Stimulated activated CD8-positive, alpha-beta memory T cell treated with anti-CD3 and anti-CD28 coated beads, Interleukin-7, amount 100 ng/mL, for 48 hours (primary cell): ENCODE measurements around the gene ADGRL3.
"Not testable (repeated sequence)": the region's sequence is repeated elsewhere in the genome, so short reads cannot be mapped to it uniquely, and the experiment has no call there.

Source experiments
- DNase-seq, 2 donors: peaks; one replicate each; pipeline ENCODE4 v3.0.0-alpha.2; 2020; ENCODE audit warnings: low read depth in 1 of 2; ENCODE audit errors: extremely low read depth in 1 of 2

The ADGRL3 gene

DNA sequence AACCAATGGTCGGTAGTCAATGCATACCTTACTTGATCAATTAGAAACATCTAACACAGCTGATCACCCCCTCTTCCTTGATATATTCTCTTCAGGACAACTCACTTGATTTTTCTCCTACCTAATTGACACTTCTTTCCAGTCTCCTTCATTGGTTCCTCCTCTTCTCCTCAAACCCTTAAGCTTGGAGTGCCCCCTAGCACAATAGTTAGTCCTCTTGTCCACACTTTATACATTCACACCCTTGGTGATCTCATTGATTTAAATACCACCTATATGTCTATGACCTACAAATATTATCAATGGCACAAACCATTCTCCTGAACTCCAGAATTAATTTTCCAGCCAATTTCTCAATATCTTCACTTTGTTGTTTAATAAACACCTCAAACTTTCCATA lies 724.0 kb downstream of the ADGRL3 start:
- DNase-seq = no peak

- DNase-seq = no peak
These were observed 733.4 kb downstream of the ADGRL3 start for GRCh38 chr4:61933527-61933926.

DNA sequence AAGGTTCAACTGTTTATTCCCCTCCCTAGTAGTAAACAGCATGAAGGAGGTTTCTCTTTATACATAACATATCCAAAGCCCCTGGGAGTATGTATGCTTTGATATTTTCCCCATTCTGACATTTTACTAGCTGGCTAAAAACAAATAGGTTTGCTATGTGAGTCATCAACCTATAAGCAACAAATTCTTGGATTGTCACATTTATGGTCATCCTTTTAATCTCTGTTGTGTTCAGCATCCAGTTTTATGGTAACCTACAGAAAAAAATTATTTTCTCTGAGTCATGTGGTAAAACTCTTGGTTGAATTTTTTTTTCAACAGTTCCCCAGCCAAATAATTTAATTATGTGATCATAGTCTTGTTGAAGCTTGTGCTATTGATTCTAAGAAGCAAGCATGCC lies 734.1 kb downstream of the ADGRL3 start:
- no peak for DNase-seq

DNA sequence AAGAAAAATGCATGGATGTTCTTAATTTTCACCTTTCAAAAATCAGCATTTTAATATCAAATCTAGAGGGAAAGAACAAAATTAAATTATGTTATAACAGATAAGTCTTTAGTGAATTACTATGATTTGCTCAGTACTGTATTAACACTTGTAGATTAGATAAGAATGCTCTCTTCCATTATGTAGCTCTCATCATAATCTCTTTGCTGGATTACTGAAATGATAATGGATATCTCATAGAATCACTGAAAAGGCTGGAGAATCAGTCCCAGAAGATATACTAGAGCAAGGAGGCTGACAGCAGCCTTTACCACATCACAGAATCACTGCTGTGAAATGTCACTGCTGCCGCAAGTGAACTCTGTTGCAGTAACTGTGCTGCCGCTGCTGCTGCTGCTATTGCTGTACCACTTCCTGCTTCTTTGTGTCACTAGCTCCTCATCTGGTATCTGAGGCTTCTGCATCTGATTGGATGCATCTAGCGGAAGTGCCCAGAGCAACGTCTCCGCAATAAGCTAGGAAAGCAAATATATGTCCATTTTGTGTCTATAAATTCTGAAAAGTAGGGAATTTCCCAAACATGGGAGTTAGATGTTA lies 738.2 kb downstream of the ADGRL3 start:
- no peak for DNase-seq

DNA sequence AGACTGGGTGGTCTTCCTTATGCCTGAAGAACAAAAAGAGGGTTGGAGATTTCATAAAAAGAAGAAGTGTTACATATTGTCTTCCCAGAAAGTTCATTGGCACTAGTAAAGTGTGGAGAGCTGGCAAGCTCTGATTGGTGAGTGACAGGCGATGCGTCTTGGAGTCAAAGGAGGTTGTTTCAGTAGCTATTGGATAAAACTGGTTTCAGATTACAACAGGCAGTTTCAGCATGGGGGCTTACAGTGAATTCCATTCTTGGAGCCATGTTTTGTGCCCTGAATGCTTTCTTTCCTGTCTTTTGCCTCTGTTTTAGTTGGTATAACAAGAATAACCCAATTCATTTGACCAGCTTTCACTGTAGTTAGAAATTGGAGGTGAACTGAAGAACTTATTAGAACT lies 750.5 kb downstream of the ADGRL3 start:
- DNase-seq = no peak

DNA sequence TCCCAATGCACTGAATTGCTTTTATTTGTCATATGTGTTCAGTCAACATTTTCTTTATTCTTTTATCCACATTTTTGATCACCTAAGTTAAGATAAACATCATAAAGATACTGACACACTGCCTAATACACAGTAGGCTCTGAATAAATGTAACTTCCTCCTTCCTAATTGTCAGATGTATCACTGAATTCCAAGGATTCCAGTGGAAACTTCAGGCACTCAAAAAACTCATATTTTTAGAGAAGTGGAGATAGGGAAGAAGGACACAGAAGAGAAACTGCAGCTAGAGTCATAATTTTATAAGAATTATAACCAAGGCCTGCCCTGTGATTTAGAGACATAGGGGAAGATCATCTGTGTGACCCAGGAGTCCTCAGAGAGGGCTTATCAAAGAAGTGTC lies 753.3 kb downstream of the ADGRL3 start:
- no peak for DNase-seq

DNA sequence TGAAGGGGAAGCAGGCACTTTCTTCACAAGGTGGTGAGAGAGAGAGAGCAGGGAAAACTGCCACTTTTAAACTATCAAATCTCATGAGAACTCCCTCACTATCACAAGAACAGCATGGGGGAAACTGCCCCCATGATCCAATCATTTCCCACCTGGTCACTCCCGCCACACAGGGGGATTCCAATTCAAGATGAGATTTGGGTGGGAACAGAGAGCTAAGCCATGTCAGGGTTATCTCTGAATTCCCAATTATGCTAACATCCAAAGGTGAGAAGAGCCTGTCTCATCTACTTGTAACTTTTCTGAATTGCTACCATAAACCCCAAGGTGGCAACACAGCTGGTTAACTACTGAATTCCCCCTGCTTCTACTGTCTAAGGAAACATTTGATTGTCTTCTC lies 758.5 kb downstream of the ADGRL3 start:
- DNase-seq = no peak

- DNase-seq = no peak
These were observed 759.0 kb downstream of the ADGRL3 start for GRCh38 chr4:61959087-61959486.

DNA sequence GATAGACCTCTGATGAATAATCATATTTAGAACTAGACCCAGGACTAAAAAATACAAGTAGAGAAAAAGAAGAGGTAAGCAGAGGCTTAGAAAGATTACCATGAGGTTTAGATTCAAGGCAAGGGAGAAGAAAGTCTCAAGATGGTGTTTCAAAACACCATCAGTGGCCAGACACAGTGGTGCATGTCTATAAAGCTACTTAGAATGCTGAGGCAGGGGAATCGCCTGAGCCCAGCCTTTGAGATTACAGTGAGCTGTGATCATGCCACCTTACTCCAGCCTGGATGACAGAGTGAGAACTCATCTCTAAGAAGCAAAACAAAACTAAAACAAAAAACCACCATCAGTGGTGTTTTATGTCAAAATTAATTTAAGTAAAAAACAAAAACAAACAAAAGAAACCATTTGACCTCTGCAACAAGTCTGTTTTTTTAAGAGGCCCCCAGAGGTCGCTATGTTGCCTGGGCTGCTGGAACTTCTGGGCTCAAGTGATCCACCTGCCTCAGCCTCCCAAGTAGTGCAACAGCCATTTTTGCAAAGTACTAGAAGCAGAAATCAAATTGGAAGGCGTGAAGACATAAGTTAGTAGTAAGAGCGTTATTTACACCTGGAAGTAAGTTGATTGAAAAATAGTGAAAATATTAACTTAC lies 784.3 kb downstream of the ADGRL3 start:
- no peak for DNase-seq

DNA sequence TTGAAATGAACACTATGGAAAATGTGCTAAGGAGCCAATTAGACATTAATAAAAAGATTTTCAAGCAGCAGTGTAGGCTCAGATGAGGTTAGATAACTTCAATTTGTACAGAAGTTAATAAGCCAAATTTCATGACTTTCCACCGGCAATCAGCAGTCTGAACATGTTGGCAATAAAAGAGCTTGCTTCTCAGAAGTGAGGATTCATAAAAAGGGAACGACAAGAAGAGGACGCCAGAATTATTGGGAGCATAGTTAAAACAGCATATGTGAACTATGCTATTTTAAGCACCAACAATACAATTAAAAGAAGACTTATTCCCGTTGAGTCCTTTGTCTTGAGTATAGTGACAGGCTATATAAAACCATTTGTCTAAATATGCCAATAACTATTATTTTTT lies 785.3 kb downstream of the ADGRL3 start:
- no peak for DNase-seq

- not testable (repeated sequence) for DNase-seq
These were observed 786.8 kb downstream of the ADGRL3 start for GRCh38 chr4:61986929-61987328.

- no peak for DNase-seq
These were observed 792.2 kb downstream of the ADGRL3 start for GRCh38 chr4:61992351-61992750.

DNA sequence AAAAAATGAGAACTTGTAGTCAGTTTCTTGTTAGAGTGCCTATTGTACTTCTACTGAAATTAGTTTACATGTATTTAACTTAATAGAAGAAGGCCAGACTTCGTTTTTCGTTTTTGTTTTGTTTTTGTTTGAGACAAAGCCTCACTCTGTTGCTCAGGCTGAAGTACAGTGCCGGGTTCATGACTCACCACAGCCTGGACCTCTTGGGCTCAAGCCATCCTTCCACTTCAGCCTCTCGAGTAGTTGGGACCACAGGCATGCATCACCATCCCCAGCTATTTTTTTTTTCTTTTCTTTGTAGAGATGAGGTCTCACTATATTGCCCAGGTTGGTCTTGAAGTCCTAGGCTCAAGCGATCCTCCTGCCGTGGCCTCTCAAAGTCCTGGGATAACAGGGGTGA lies 793.9 kb downstream of the ADGRL3 start:
- DNase-seq = no peak

- no peak for DNase-seq
These were observed 795.7 kb downstream of the ADGRL3 start for GRCh38 chr4:61995717-61996340.

DNA sequence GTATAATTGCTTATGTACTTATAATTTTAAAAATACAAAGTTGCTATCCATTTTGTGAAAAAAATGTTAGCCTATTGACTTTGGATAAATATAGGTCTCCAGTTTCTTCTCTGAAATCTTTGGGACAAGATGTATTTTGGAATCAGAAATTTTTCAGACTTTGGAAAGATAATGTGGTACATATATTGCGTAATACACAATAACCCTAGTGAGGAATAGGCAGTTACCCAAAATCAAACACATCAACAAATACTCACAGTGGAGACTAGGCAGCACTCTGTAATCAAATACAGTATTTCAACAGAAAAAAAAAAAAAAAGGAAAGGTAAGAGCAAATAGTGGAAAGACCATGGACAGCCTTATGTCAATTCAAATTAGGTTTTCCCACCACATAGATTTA lies 796.8 kb downstream of the ADGRL3 start:
- DNase-seq = no peak

- DNase-seq = no peak
These were observed 797.7 kb downstream of the ADGRL3 start for GRCh38 chr4:61997831-61998230.

DNA sequence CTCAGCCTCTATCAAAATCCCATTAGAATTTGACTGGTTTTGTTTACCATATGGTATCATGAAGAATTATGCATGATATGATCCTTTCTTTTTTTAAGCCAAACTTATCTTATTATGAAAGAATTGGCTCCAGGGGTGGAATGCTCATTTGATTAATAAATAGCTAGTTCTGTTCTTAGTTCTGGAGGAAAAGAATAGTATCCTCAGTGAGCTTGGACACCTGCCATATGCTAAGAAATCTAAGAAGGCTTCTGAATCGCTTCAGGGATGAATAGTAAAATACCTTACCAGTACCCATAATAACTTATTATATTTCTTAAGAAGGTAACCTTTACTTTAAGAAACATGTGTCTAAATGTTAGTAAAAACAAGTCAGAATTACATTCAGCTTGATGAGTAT lies 803.6 kb downstream of the ADGRL3 start:
- DNase-seq = no peak

GRCh38 chr4:62004881-62005280 lies 804.8 kb downstream of the ADGRL3 start:
- DNase-seq = no peak

GRCh38 chr4:62006108-62006507 lies 806.0 kb downstream of the ADGRL3 start:
- DNase-seq = no peak

DNA sequence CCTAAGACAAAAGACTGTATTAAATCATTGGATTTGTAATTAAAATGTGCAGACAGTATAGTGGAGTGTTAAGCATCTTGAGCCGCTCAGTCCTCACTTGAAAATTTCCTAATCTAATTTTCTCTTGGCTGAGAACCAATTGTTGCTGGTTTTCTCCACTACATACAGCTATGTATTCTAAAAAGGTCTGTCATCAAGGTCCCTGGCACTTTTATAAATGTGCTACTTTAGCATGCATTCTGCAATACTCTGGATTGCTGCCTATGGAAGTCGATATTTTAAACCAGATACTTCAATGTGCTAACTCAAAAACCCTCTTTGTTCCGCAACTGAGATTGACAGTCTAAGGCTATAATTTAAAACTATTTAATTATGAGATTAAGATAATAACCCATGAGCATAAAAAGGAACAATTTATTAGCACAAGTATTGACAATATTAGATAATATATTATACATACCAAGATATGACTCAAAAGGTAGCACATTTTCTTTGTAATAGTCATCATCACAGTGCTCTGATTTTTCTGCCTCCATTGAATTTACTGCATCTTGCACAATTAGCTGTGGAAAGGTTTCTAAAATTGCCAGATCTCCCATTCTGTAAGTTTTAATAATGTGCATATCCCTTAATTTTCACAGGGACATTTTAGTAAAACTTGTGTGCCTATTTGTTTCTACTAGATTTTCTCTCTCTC lies 815.1 kb downstream of the ADGRL3 start:
- DNase-seq = no peak

DNA sequence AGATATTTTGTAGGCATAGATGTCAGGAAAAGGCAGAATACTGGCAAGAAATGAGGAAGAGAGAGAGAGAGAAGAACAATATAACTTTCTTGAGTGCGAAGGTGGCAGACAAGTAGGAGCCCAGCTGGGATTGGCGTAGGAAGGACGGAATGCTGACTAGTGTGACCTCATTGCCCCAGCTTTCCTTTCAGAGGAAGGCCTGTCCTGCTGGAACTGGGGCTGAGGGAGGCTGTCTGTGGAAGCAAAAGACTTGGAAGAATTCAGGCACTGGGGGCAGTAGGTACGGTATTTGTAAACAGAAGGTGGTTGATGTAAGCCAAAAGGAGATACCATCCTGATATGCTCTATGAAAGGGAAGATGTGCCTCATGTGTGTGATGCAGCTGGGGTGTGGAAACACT lies 818.4 kb downstream of the ADGRL3 start:
- no peak for DNase-seq

DNA sequence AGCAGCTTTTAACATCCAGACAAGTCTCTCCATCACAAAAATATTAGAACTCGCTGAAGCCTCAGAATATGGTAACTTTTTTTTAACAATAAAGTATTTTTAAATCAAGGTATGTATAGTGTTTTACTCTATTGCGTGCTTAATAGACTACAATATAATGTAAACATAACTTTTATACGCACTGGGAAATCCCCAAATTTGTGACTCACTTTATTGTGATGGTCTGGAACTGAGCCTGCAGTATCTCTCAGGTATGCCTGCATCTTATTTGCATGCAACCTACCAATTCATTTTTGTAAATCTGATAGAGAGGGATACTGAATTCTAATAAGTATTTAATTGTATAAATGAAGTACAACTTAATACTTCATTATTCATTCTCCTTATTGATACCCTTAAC lies 823.5 kb downstream of the ADGRL3 start:
- no peak for DNase-seq
